AG09309 (cell line): ENCODE measurements around the gene C2CD4A.

Experiments
- DNase-seq: peaks from one replicate; pipeline ENCODE4 v3.0.0-alpha.2; 2010; ENCODE audit warnings: low read depth
- H3K4me3 ChIP-seq: 2 replicates; pipeline ENCODE4 v1.5.1; 2011; ENCODE audit warnings: mild to moderate bottlenecking, low read depth, low read length, moderate library complexity; ENCODE audit not compliant: control insufficient read depth
- CTCF ChIP-seq: IDR thresholded peaks from 2 replicates; pipeline ENCODE4 v1.5.1; 2011; ENCODE audit warnings: mild to moderate bottlenecking, low read depth, low read length, inconsistent platforms; ENCODE audit not compliant: insufficient read depth, control insufficient read depth; ENCODE audit errors: missing control alignments

The C2CD4A gene

GRCh38 chr15:62087671-62088352 lies 21.0 kb downstream of the C2CD4A start:
- no peak for TF ChIP-seq CTCF
- H3K4me3 ChIP-seq: no peak overlapping the region
- no peak for DNase-seq

- H3K4me3 ChIP-seq: no peak overlapping the region
- DNase-seq: no peak
- TF ChIP-seq CTCF: no peak
Measured at GRCh38 chr15:62088353-62088693, 21.5 kb downstream of the C2CD4A start.

GRCh38 chr15:62089616-62090015 lies 22.8 kb downstream of the C2CD4A start:
- no peak for DNase-seq
- TF ChIP-seq CTCF: no peak
- H3K4me3 ChIP-seq: no peak overlapping the region

- no peak overlapping the region for H3K4me3 ChIP-seq
- DNase-seq: no peak
- no peak for TF ChIP-seq CTCF
Measured at GRCh38 chr15:62090988-62091387, 24.2 kb downstream of the C2CD4A start.

GRCh38 chr15:62093809-62094208 lies 27.0 kb downstream of the C2CD4A start:
- no peak for DNase-seq
- no peak for TF ChIP-seq CTCF
- H3K4me3 ChIP-seq: no peak overlapping the region

- no peak for DNase-seq
- no peak for TF ChIP-seq CTCF
- H3K4me3 ChIP-seq: no peak overlapping the region
Measured at GRCh38 chr15:62094388-62094787, 27.6 kb downstream of the C2CD4A start.
